ENCODE results near the gene CSDE1.

- TF ChIP-seq TEAD1 (CRISPR knock-in tag; IDR thresholded peaks at IDR 0.05) (no peak), CTCF (IDR thresholded peaks at IDR 0.05) (no peak), ATF3 (CRISPR knock-in tag; conservative IDR thresholded peaks at IDR 0.05) (no peak), ZNF263 (CRISPR knock-in tag; IDR thresholded peaks at IDR 0.05; ENCODE audit: low read depth) (no peak), HMGXB4 (CRISPR knock-in tag; IDR thresholded peaks at IDR 0.05) (no peak), ETV6 (CRISPR knock-in tag; IDR thresholded peaks at IDR 0.05) (no peak), MAX (CRISPR knock-in tag; IDR thresholded peaks at IDR 0.05) (no peak)
These were observed 47.4 kb downstream of the CSDE1 start for GRCh38 chr1:114710360-114710759.

Data from WTC11 (cell line).